Stimulated activated CD8-positive, alpha-beta memory T cell treated with anti-CD3 and anti-CD28 coated beads, Interleukin-15, amount 100 ng/mL, for 1 hour (primary cell): ENCODE data around the gene SURF4.
"Not testable (repeated sequence)": the region's sequence is repeated elsewhere in the genome, so short reads cannot be mapped to it uniquely, and the experiment has no call there.

Source experiments
- DNase-seq: peaks from one replicate; pipeline ENCODE4 v3.0.0-alpha.2; 2020; ENCODE audit warnings: low read depth

The SURF4 gene

GRCh38 chr9:133397370-133397769 is 21.5 kb upstream of the SURF4 start:
- no peak for DNase-seq

- no peak for DNase-seq
Measured at GRCh38 chr9:133396952-133397351, 21.1 kb upstream of the SURF4 start.

- no peak for DNase-seq
Measured at GRCh38 chr9:133394687-133395271, 18.9 kb upstream of the SURF4 start.

DNA sequence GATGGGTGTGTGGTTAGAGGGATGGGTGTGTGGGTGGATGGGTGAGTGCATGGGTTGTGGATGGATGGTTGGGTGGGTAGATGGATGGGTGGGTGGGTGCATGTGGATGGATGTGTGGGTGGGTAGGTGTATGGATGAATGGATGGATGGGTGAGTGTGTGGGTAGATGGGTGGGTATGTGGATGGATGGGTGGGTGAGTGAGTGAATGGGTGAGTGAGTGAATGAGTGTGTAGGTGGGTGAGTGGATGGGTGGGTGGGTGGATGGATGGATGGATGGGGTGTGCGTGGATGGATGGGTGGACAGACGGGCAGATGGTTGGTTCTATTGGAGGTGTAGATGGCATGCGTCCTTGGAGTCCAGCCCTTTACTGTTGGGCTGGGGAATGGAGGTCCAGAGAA is 17.5 kb upstream of the SURF4 start:
- no peak for DNase-seq

DNA sequence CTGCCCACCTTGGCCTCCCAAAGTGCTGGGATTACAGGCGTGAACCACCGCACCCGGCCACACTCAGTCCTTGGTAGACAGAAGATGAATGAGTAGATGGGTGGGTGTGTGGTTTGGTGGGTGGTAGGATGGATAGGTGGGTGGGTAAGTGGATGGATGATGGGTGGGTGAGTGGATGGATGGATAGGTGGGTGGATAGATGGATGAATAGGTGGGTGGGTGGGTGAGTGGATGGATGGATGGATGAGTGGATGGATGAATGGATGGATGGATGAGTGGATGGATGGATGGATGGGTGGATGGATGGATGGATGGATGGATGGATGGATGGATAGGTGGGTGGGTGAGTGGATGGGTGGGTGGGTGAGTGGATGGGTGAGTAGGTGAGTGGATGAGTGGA is 16.4 kb upstream of the SURF4 start:
- DNase-seq, result not testable (repeated sequence)

DNA sequence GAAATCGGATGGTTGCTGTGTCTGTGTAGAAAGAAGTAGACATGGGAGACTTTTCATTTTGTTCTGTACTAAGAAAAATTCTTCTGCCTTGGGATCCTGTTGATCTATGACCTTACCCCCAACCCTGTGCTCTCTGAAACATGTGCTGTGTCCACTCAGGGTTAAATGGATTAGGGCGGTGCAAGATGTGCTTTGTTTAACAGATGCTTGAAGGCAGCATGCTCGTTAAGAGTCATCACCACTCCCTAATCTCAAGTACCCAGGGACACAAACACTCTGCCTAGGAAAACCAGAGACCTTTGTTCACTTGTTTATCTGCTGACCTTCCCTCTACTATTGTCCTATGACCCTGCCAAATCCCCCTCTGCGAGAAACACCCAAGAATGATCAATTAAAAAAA is 15.6 kb upstream of the SURF4 start:
- DNase-seq, result not testable (repeated sequence)

GRCh38 chr9:133390713-133391112 is 14.9 kb upstream of the SURF4 start:
- no peak for DNase-seq

DNA sequence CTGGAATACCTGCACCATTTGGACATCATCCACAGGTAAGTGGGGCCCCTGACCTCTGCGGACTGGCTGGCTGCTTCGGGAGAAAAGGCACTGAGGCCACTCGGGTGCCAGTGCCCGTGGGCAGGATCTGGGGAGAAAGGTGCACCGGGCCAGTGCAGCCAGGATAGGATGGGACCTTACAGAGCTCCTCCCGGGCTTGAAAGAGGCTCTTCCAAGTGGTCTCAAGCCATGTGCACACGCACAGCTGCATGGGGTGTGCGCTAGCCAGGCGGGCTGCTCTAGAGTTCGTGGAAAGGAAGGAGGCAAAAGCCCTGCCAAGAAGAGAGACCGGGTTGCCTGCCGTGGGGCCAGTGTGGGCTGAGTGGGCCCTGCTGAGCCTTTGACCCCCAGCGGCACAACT is 13.7 kb upstream of the SURF4 start:
- no peak for DNase-seq

GRCh38 chr9:133389025-133389557 is 13.2 kb upstream of the SURF4 start:
- DNase-seq, result no peak

DNA sequence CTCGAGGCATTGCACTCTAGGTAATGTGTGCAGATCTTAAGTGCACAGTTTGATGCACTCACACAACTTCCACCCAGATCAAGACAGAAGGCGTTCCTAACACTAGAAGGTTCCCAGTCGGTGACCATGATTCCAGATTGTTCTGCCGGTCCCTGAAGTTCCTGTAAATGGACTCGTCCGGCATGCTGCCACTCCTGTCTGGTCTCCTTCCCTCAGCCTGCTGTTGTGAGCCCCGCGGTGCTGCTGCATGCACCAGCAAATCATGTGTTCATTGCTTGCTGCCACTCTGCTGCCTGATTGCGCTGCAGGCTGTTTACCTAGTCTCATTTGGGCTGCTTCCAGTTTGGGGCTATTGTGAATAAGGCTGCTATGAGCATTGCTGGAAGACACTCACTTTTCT is 11.8 kb upstream of the SURF4 start:
- DNase-seq, result no peak

GRCh38 chr9:133386338-133386737 is 10.5 kb upstream of the SURF4 start:
- DNase-seq, result no peak

GRCh38 chr9:133385452-133385851 is 9.6 kb upstream of the SURF4 start:
- DNase-seq, result no peak

GRCh38 chr9:133384736-133385321 is 9.0 kb upstream of the SURF4 start:
- no peak for DNase-seq

DNA sequence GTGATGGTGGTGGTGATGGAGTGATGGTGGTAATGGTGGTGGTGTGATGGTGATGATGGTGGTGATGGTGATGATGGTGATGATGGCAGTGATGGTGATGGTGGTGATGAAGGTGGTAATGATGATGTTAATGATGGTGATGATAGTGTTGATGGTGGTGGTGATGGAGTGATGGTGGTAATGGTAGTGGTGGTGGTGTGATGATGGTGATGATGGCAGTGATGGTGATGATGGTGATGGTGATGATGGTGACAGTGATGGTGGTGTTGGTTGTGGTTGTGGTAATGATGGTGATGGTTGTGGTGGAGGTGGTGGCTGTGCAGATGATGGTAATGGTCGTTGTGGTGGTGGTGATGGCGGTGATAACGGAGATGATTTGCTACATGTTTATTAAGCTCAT is 7.6 kb upstream of the SURF4 start:
- DNase-seq, result no peak

DNA sequence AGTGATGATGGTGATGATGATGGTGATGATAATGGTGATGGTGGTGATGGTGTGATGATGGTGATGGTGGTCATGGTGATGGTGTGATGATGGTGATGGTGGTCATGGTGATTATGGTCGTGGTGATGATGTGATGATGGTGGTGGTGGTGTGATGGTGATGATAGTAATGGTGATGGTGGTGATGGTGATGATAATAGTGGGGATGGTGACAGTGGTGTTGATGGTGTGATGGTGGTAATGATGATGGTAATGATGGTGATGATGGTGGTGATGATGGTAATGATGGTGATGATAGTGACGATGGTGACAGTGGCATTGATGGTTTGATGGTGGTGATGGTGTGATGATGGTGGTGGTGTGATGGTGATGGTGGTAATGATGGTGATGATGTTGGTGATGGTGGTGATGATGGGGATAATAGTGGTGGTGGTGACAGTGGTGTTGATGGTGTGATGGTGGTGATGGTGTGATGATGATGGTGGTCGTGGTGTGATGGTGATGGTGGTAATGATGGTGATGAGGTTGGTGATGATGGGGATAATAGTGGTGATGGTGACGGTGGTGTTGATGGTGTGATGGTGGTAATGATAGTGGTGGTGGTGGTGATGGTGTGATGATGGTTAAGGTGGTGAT is 6.8 kb upstream of the SURF4 start:
- DNase-seq, result no peak

DNA sequence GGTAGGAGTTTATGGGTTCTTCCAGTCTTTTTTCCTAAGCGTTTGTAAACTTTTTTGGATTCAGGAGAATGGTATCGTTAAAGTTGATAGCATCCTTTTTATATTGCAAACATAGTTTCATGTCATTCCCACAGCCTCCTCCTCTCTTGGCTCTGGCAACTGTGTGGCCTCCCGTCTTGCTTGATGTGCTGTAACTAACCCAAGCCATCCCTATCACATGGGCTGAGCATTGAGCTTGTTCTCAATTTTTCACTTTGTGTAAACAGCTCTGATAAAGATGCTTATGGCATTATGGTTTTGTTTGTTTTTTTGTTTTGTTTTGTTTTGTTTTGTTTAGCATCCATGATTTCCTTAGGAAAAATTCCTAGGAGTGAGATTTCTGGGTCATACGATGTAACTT is 4.9 kb upstream of the SURF4 start:
- no peak for DNase-seq

DNA sequence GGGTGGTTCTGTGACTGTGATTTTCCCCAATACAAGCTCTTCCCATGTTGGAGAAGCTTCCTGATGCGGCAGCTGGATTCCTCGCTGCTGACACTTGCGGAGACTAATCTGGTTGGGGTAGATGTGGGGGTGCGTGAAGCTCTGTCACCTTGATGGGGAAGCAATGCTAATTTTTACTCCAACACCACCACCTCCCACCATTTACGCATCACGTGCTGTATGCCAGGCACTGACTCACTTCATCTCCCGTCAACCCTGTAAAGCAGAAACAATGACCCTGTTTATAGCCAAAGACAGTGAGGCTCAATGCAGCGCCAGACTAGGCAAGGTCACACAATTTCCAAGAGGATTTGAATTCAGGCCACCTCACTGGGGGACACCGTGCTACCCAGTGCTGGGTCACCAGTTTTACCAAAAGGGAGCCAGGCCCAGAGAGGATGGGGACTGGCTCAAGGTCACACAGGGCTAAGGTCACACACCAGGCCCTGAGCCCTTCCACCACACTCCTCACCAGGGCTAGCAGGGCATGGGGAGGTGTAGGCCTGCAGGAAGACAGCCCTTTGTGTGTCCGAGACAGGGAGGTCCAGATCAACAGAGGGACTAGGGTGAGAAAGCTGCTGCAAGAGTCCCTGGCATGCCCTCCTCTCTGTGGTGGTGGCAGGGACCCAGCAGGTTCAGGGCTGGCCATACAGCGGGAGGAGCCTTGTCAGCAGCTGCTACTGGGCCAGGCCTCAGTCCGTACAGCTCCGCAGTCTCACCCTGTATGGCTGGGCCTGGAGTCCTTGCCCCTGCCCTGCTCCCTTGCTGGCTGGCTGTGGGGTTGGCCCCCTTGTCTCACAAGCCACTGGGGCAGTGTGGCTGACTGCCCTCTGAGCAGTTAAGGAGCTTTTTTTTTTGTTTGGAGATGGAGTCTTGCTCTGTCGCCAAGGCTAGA is 3.6 kb upstream of the SURF4 start:
- no peak for DNase-seq

DNA sequence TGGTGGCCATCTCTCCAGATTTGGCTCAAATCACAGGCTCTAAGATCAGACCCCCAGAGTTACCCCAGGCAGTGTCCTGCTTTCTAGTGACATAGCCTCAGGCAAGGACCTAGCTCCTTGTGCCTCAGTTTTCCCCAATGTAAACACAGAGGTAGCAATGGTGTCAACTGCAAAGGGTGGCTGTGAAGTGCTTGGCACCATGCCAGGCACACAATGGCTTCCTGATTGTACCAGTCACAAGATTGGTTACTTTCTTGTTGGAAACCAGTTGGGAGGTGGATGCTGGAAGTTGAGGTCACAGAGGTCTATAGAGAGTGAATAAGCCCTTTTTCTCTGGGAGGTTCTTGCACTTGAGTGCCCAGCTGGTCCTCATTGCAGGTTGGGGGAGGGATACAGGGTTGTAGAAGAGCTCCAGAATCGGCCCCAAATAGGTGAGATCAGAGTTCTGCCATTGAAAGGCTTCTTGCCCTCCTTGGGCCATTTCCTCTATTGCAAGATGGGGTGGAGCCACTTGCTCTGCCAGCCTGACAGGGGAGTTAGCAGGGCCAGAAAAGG is 2.6 kb upstream of the SURF4 start:
- no peak for DNase-seq

GRCh38 chr9:133377721-133378216 is 1.9 kb upstream of the SURF4 start:
- no peak for DNase-seq

- not testable (repeated sequence) for DNase-seq
Measured at GRCh38 chr9:133377280-133377679, 1.4 kb upstream of the SURF4 start.

GRCh38 chr9:133375116-133375723 is 640 bp downstream of the SURF4 start:
- no peak for DNase-seq
